AML-193 (cell line): ENCODE measurements around the gene OSBP2.

Source experiments
- DNase-seq, 2 experiments: peaks; one replicate each; lab custom pipeline; 2025; lab: John Stamatoyannopoulos, UW

Gene OSBP2

DNA sequence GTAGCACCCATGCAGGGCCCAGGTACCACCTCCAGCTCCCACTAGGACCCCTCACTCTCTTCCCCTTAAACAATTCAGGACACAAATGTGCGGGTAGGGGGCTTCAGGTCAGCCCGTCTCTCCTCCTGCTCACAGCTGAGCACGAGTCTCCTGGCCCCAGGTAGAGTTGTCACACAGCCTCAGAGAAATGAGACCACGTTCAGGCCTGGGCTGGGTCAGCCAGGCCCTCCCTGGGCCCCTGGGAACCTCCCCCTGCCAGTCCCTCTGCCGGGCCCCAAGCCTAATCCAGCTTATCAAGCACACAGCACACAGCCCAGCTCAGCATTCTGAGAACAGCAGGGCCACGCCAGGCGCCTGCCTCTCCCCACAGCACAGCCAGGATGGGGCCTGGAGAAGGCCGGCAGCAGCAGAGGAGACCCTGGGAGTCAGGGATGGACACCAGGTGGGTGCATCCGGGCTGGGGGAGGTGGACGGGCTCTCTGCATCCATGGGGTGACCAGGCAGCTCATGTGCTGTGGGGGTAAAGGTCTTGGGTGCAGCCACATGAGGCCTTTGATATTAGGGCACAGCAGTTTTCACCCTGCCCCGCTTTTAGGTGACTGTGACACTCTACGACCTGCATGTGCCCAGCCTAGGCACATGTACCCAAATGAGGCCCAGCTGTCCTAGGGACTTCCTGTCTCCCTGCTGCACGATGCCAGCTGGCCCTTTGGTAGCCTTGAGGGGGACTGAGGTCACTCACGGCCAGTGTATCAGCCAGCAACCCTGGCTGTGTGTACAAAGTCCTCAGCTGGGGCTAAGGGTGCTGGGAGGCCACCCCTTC is 186.9 kb downstream of the OSBP2 start:
- no peak for DNase-seq

- DNase-seq, result no peak
These were observed 187.6 kb downstream of the OSBP2 start for GRCh38 chr22:30882184-30882717.

- no peak for DNase-seq
These were observed 188.4 kb downstream of the OSBP2 start for GRCh38 chr22:30882974-30883533.

DNA sequence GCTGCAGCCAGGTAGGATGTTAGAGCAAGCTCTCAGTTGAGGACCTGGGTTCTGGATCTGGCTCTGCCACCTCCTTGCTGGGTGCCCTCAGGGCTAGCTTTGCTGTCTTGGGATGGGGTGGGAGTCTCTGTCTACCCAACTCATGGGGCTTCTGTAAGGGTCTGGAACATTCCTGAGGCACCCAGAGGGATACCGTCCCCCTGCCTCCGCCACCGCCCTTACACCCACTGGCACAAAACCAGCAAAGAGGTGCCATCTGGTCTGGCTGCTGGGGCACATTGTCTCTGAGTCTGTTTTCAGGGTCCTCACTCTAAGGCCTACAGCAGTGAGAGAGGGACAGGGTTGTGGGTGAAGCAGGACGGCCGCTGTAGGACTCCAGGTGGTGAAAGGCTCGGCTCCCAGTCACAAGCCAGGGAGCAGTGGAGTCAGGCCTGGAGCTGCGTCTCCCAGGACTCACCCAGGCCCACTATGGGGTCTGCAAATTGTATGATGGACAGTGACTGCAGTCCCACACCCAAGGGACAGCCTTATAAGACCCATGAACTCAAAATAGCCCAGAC is 189.0 kb downstream of the OSBP2 start:
- no peak for DNase-seq

DNA sequence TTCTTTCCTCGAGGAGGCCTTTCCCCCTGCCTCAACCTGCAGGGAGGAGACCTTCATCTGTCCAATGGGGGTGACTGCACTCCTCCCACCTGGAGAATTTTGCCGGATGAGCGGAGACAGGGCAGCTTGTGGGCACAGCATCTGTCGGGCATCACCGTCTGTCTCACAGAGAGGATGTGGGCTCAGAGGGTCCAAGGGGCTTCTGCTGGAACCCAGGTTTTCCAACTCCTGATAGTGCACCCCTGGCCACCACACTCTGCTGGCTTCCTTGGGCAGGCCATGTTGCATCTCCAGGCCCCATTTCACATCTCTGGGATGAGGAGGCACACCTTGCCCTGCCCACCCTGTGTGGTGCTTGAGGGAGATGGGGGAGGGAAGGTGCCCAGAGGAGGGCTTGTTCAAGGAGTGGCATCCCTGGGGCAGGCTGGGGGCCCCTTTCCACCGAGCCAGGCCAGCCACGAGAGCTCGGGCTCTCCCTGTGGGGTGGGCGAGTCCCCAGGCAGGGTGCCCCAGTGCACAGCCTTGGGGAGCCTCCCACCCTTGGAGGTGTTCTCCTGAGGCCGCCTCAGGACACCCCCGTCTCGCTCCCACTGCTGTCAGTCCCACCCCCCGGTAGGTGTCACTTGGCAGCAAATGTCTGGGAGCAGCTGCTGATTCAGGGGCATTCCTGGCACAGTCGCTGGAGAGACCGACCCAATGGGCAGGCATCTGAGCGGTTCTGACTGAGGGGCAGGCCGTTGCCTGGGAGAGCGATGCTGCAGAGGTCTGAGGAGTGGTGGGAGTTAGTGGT is 189.7 kb downstream of the OSBP2 start:
- no peak for DNase-seq

GRCh38 chr22:30885001-30885366 is 190.3 kb downstream of the OSBP2 start:
- DNase-seq, result no peak

DNA sequence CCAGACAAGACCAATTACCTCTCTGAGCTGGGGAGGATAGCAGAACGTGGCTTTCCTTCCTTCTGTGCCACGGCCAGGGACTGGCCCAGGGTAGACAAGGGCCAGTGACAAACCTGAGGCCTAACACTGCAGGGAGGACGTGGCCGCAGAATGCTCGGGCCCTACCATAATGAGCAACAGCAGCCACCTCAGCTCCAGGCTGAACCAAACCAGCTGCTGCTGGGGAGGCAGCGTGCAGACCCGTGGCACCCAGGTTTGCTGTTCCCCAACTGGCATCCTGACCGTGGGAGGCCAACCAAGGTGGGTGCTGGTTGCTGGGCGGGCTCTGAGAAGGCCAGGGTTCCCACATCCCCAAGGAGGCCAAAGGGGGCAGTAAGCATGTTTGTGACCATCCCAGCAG is 190.9 kb downstream of the OSBP2 start:
- no peak for DNase-seq

GRCh38 chr22:30887453-30887852 is 192.8 kb downstream of the OSBP2 start:
- DNase-seq, result no peak

DNA sequence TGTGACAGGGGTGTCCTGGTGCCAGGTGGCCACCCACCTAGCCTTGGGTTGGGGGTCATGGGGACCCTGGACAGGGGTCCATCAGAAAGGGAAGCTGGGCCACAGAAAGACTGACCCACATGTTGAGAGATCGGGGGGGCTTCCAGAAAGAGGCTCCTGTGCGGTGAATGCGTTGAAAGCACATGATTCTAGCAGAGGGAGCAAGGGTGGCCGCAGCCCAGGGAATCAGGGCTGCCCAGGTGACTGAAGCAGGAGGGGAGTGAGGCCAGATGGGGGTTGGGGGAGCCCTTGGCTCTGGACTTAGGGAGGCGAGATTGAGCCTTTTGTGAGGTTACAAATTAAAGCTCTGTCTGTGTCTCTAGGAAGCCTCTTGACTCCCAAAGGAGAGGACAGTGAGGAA is 193.2 kb downstream of the OSBP2 start:
- DNase-seq, result no peak

- DNase-seq, result no peak
These were observed 194.8 kb downstream of the OSBP2 start for GRCh38 chr22:30889268-30889995.

GRCh38 chr22:30889996-30890480 is 195.4 kb downstream of the OSBP2 start:
- DNase-seq, result no peak

DNA sequence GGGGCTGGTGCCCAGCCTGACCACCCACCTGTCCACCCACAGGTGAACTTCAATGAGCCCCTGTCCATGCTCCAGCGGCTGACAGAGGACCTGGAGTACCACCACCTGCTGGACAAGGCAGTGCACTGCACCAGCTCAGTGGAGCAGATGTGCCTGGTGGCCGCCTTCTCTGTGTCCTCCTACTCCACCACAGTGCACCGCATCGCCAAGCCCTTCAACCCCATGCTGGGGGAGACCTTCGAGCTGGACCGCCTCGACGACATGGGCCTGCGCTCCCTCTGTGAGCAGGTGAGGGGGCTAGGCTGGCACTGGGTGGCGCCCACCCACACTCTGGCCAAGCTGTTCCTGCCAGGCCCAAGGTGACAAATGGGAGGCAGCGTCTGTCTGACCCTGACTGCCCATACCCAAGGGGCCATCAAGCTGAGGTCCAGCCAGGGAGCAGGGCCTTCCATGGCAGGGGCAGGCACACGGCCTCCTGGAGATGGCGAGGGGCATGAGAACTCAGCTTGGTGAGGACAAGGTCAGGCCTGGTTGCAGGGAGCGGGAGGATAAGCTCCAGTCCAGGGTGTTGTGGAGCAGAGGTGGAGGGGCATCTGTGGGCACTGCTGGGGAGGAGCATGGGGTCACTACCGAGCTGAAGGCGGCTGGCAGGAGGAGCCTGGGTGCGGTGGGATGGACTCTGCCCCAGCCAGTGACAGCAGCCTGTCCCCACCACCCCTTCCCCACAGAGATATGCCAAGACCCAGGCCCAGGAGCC is 196.2 kb downstream of the OSBP2 start:
- peak in 1 of 2 experiments; percentile 0 for DNase-seq

GRCh38 chr22:30891443-30891755 is 196.7 kb downstream of the OSBP2 start:
- DNase-seq, result no peak

- no peak for DNase-seq
These were observed 197.1 kb downstream of the OSBP2 start for GRCh38 chr22:30891781-30892180.

GRCh38 chr22:30892286-30892685 is 197.6 kb downstream of the OSBP2 start:
- no peak for DNase-seq

DNA sequence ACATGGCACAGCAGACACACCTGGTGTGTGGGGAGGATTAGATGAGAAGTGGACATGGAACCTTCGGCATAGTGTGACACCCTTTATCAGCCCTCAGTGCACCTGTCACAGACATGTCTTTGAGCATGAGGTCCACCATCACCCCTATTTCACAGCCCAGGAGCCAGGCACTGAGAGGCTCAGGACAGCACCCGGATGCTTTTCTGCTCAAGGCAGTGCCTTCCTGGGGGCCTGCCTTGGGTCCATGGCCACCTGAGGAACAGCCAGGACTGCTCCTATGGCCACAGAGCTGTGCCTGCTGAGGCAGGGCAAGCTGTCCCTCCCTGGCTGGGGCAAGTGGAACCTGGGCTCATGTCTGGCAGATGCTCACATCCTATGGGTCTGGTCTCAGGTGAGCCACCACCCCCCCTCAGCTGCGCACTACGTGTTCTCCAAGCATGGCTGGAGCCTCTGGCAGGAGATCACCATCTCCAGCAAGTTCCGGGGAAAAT is 198.1 kb downstream of the OSBP2 start:
- no peak for DNase-seq

- DNase-seq, result no peak
These were observed 199.0 kb downstream of the OSBP2 start for GRCh38 chr22:30893434-30894370.

DNA sequence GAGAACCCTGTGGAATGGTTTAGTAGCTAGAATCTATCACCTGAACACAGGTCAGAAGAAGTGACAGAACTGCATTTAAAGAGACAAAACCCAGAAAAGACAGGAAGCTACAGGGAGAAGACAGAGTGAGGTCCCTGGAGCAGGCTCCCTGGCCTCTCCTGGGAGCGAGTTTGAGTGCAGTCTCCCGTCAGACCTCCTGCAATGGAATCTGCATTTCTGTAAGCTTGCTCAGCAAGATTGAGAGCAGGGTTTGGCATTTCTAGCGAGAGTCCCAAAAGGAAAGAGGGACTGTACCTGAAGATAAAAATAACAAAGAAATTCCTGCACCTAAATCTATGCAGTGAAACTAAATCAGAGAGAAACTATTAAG is 199.7 kb downstream of the OSBP2 start:
- no peak for DNase-seq

DNA sequence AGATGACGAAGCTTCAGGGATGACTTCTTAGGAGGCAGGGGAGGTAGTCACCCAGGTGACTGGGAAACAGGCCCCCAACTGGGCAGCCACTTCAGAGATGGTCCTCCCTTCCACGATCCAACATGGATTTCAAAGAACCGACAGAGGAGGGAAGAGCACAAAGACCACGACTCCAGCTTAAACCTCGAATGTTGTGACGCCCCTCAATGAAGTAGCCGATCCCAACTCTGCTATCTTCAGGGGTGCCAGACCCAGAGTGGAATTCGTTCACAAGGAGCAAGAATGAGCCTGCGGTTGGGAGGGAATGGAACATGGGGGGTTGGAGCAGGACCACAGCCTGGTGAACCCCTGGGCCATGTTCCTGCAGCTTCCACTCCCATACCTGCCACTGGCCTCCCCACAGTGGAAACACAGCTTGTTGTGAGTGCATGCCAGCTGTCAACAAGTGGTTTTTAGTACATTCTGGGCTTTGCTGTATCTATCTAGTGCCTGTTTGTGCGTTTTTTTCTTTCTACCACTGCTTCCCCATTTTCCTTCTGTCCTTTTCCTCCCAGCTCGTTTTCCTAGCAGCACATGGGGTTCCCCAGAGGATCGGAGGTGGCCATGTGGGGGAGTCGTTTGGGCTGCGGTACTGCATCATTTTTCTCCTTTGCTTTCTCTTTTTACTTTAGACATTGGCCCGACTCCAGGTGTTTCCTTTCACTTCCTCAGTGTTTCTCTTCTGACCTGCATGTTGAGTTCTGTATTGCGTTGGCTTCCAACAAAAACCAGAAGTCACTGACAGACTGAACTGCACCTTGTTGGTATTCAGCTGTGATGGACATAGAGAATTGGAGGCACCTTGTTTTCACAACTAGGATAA is 208.1 kb downstream of the OSBP2 start:
- DNase-seq, result no peak
